Body of pancreas (tissue), 4 donors: ENCODE results near the gene RET. TPM values are rescaled to one million over a fixed set of nuclear protein-coding genes. Genes with fewer than 3 reads are reported as not detected.

Source experiments
- ATAC-seq: fragments of 150-250 bp; one replicate; pipeline ENCODE4 v1.9.1; 2016
- DNase-seq, 4 donors: peaks; one replicate each; pipeline ENCODE4 v3.0.0-alpha.2; 2019
- H3K27ac ChIP-seq, 4 donors: fragments of 200-600 bp; sonication (generic); 1 replicate in 3 of 4; 2 replicates in 1 of 4; pipeline versions ENCODE4 v1.5.1 to v1.6.1; 2016 to 2019; ENCODE audit warnings: mild to moderate bottlenecking in 1 of 4, mixed read lengths in 1 of 4, moderate library complexity in 1 of 4
- H3K27me3 ChIP-seq, 2 donors: fragments of 200-600 bp; sonication (generic); one replicate each; pipeline ENCODE4 v1.6.0; 2016; ENCODE audit warnings: mild to moderate bottlenecking in 1 of 2
- H3K36me3 ChIP-seq, 2 donors: fragments of 200-600 bp; sonication (generic); replicated peaks in 1 of 2; 2 replicates each; pipeline ENCODE4 v1.5.1; 2016; ENCODE audit warnings: low read depth in 2 of 2; ENCODE audit not compliant: insufficient read depth in 1 of 2
- H3K4me1 ChIP-seq: fragments of 200-600 bp; sonication (generic); one replicate; pipeline ENCODE4 v1.6.0; 2016
- H3K4me3 ChIP-seq, 2 donors: fragments of 200-600 bp; sonication (generic); 1 replicate in 1 of 2; 2 replicates in 1 of 2; pipeline ENCODE4 v1.5.1; 2016 to 2019
- H3K9me3 ChIP-seq, 3 donors: fragments of 200-600 bp; sonication (generic); 1 replicate in 2 of 3; 2 replicates in 1 of 3; pipeline ENCODE4 v1.5.1; 2016
- POLR2A ChIP-seq, 3 donors: fragments of 450-650 bp; IDR thresholded peaks; one replicate each; pipeline ENCODE4 v1.6.1; 2016; ENCODE audit warnings: antibody characterized with exemption in 3 of 3, mild to moderate bottlenecking in 2 of 3
- WGBS, 2 donors: methylation state at CpG; one replicate each; pipeline ENCODE4 v1.1.5; 2017; 5-methylcytosine and 5-hydroxymethylcytosine counted together
- intact Hi-C: fragments of 100-400 bp; cut with DNase I; formaldehyde crosslinking; loops from one replicate; pipeline ENCODE4 v1.15.1; 2023
- total RNA-seq, 2 donors: library from RNA; depleted of rRNA; stranded (reverse); fragments of >200 nt; gene quantifications; one replicate each; pipeline ENCODE4 v1.1.0, GENCODE V29; 2016
- TF ChIP-seq, protein P1 (sequence below), 7 experiments: fragments of 450-650 bp in 4 of 7; fragments of 200-600 bp in 3 of 7; sonication (generic) in 3 of 7; IDR thresholded peaks; one replicate each; pipeline ENCODE4 v1.5.1; 2016 to 2019; ENCODE audit warnings: antibody characterized with exemption in 7 of 7

The RET gene
- total RNA-seq, 2 donors from 2014 or later: 0.78 to 1.6 TPM

DNA sequence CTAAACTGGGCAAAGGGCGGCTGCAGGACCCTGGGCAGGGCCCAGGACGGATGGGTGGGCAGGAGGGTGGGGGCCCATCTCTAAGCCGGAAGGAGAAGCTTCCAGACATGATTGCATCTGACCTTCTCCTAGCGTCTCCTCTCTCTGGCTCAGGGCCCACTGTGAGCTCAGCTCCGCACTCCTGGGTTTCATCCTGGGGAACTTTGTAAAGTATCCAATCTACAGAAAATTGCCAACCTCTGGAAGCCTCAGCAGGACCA is 8.8 kb upstream of the RET start:
- Histone ChIP-seq H3K4me1 (no peaks in the 10 kb centered on the region), H3K27ac (no peak overlapping the region), H3K27me3 (no peaks in the 10 kb centered on the region), H3K36me3 (no peaks in the 10 kb centered on the region), H3K9me3 (no peaks in the 10 kb centered on the region), H3K4me3 (no peak overlapping the region)
- WGBS, 2 donors: 81 to 83% methylated on average over 2 to 5 of the region's 5 CpGs
- no peak for TF ChIP-seq POLR2A (IDR thresholded peaks at IDR 0.05)
- TF ChIP-seq, protein P1, sequence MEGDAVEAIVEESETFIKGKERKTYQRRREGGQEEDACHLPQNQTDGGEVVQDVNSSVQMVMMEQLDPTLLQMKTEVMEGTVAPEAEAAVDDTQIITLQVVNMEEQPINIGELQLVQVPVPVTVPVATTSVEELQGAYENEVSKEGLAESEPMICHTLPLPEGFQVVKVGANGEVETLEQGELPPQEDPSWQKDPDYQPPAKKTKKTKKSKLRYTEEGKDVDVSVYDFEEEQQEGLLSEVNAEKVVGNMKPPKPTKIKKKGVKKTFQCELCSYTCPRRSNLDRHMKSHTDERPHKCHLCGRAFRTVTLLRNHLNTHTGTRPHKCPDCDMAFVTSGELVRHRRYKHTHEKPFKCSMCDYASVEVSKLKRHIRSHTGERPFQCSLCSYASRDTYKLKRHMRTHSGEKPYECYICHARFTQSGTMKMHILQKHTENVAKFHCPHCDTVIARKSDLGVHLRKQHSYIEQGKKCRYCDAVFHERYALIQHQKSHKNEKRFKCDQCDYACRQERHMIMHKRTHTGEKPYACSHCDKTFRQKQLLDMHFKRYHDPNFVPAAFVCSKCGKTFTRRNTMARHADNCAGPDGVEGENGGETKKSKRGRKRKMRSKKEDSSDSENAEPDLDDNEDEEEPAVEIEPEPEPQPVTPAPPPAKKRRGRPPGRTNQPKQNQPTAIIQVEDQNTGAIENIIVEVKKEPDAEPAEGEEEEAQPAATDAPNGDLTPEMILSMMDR (IDR thresholded peaks at IDR 0.05): no peak
- DNase-seq (no peak), ATAC-seq (no peak)
- intact Hi-C loops: no loop called here

DNA sequence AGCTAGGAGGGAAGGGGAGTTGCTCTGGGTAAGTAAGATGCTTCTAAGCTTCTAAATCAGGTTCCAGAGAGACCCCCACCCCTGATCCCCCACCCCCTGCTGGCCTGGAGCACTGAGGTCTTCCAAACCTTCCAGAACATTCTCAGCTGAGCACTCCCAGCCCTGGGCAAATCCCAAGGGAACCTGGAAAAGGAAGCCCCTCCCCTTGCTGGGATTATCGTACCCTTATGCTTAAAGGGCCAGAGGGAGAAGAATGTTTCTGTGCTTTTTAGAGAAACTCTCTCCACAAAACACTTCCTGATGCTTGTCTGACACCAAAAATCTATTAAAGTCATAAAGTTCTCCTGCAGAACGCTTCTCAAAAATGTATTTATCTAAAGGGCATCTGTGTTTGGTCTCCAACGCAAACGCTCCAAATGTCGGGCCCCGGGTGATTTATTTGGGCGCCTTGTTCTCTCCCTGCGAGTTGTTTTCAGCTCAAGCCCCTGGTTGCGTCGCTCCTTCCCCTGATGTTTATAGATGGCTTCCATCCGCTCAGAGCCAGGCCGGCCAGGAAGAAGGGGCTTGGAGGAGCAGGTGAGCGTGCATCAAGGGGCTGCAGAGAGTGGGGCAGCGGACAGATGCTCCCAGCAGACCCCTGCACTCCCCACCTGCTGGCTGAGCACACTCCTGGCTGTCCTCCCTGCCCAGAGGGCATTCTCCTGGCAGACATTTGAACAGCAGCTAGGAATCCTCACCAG is 8.2 kb upstream of the RET start:
- intact Hi-C loops: no loop called here

DNA sequence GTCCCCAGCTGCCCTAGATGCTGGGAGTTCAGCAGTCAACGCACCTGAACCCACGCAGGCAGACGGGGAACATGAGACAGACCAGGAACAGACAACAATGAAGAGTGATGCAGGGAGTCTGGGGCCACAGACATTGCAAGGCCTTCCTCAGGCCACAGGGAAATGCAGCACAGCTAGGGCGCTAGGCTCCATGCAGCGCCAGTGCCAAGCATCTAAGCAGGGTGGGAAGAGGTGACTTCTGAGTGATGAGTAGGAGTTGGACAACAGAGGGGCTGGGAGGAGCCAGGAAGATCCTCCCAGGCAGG is 7.7 kb upstream of the RET start:
- intact Hi-C loops: no loop called here
- TF ChIP-seq POLR2A (IDR thresholded peaks at IDR 0.05): no peak
- TF ChIP-seq, protein P1 (IDR thresholded peaks at IDR 0.05): no peak

More for the DNA sequence above, 8.2 kb upstream of the RET start:
- no peak for DNase-seq
- TF ChIP-seq POLR2A (IDR thresholded peaks at IDR 0.05): no peak
- TF ChIP-seq, protein P1 (IDR thresholded peaks at IDR 0.05): no peak
- no peak overlapping the region for H3K4me3 ChIP-seq
- no peaks in the 10 kb centered on the region for H3K4me1 ChIP-seq
- ATAC-seq: no peak
- WGBS, 2 donors: 60 to 63% methylated on average over 14 of the region's 14 CpGs
- no peaks in the 10 kb centered on the region for H3K36me3 ChIP-seq
- no peaks in the 10 kb centered on the region for H3K9me3 ChIP-seq
- H3K27ac ChIP-seq: no peak overlapping the region
- no peaks in the 10 kb centered on the region for H3K27me3 ChIP-seq

DNA sequence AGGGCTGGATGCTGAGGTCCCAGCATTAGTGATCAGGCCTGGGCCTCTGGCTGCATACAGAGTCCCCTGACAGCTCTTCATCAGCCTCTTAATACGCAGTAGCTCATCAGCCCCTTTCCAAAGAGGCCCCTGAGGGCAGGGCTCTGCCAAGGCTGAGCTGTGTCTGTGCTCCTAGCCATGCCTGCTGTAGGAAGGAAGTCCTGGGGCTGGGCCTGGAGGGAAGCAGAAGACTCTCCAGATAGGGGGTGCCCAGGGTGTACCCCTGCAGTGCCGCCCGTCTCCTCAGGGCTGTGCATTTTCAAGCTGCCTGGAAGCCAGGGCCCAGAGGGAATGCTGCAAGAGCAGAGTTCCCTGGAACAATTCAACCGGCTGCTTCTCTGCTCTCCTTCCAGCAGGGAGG is 7.3 kb upstream of the RET start:
- WGBS, 2 donors: 67 to 79% methylated on average over 3 to 4 of the region's 4 CpGs
- intact Hi-C loops: no loop called here
- ATAC-seq: no peak

More for the DNA sequence above, 7.7 kb upstream of the RET start:
- ATAC-seq (no peak), DNase-seq (no peak)
- no peaks in the 10 kb centered on the region for H3K27me3 ChIP-seq
- no peak overlapping the region for H3K4me3 ChIP-seq
- 78 to 79% methylated on average over 5 of the region's 5 CpGs for WGBS, 2 donors
- no peaks in the 10 kb centered on the region for H3K9me3 ChIP-seq
- no peaks in the 10 kb centered on the region for H3K36me3 ChIP-seq
- H3K27ac ChIP-seq: no peak overlapping the region
- H3K4me1 ChIP-seq: no peaks in the 10 kb centered on the region

More for the DNA sequence above, 7.3 kb upstream of the RET start:
- no peak for TF ChIP-seq POLR2A (IDR thresholded peaks at IDR 0.05)
- TF ChIP-seq, protein P1 (IDR thresholded peaks at IDR 0.05): no peak
- Histone ChIP-seq H3K4me3 (no peak overlapping the region), H3K9me3 (no peaks in the 10 kb centered on the region), H3K27me3 (no peaks in the 10 kb centered on the region), H3K27ac (no peak overlapping the region), H3K36me3 (no peaks in the 10 kb centered on the region), H3K4me1 (no peaks in the 10 kb centered on the region)
- no peak for DNase-seq
